Lower lobe of right lung (tissue), 2 donors: ENCODE data around the gene OLA1. TPM values are rescaled to one million over a fixed set of nuclear protein-coding genes. Genes with fewer than 3 reads are reported as not detected.
A peak's percentile ranks its signal among the peaks of the same experiment; 100 is the strongest.

Experiments
- ATAC-seq, 2 donors: fragments of 200-7000 bp; cut with Tn5 transposase; one replicate each; pipeline ENCODE4 v1.9.1; 2020 to 2022; ENCODE audit warnings: mild to moderate bottlenecking in 2 of 2, moderate library complexity in 2 of 2
- DNase-seq: peaks from one replicate; pipeline ENCODE4 v3.0.0-alpha.2; 2020
- H3K27ac ChIP-seq: fragments of 200-600 bp; one replicate; pipeline ENCODE4 v1.8.0; 2022
- H3K27me3 ChIP-seq: fragments of 200-600 bp; one replicate; pipeline ENCODE4 v1.8.0; 2022; ENCODE audit warnings: low read depth
- H3K36me3 ChIP-seq: fragments of 200-600 bp; one replicate; pipeline ENCODE4 v1.8.0; 2022; ENCODE audit warnings: mild to moderate bottlenecking
- H3K4me1 ChIP-seq: fragments of 200-600 bp; one replicate; pipeline ENCODE4 v1.8.0; 2022
- H3K4me3 ChIP-seq: fragments of 200-600 bp; one replicate; pipeline ENCODE4 v1.8.0; 2022; ENCODE audit warnings: mild to moderate bottlenecking
- H3K9me3 ChIP-seq: fragments of 200-600 bp; one replicate; pipeline ENCODE4 v1.8.0; 2022
- CTCF ChIP-seq: fragments of 200-600 bp; IDR thresholded peaks from one replicate; pipeline ENCODE4 v1.8.0; 2022; ENCODE audit warnings: antibody characterized with exemption, mild to moderate bottlenecking
- intact Hi-C: fragments of 100-400 bp; cut with DNase I; formaldehyde crosslinking; loops from one replicate; pipeline ENCODE4 v1.11.0; 2022
- total RNA-seq: library from RNA; stranded (reverse); fragmentation: NEBNext Ultra II Directional; extraction: Animal tissue kit (Norgen Biotek cat#: 25700); gene quantifications from one replicate; pipeline ENCODE4 v1.2.1, GENCODE V29; 2021
- donor health status: DM: no; HTN: yes; CAD: no; lungs with severe emphysema.

OLA1 gene
- total RNA-seq, 1 donor from 2014 or later: 49.8 TPM

- no peaks in the 10 kb centered on the region for H3K27me3 ChIP-seq
- TF ChIP-seq CTCF: no peak
- no peak overlapping the region for H3K4me3 ChIP-seq
- ATAC-seq (no peak), DNase-seq (no peak)
- H3K4me1 ChIP-seq: peaks cover 6% of the 10 kb centered on the region
- no peaks in the 10 kb centered on the region for H3K9me3 ChIP-seq
- intact Hi-C loops: no loop called here
- no peak overlapping the region for H3K27ac ChIP-seq
- no peaks in the 10 kb centered on the region for H3K36me3 ChIP-seq
These were observed 184.7 kb downstream of the OLA1 start for GRCh38 chr2:174063492-174064092.

DNA sequence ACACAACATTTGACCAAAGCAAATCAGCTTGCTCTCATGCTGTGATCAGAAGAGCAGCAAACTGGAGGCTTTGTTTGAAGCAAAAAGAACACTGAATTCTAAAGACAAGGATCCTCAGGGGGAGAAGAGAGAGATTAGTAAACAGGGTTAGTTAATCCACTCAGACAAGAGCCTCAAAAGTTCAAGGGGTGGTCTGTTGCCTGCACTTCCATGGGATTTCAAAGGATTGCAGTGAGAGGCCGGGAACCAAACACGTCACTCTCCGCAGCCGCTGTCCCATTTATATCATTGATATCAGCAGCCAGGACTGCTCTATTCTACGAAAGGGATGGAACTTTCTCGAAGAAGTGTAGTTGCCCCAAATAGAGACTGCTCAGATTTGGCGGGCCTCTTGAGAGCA is 185.4 kb downstream of the OLA1 start:
- H3K27ac ChIP-seq: no peak overlapping the region
- peaks cover 6% of the 10 kb centered on the region for H3K4me1 ChIP-seq
- intact Hi-C loops: no loop called here
- ATAC-seq (no peak), DNase-seq (no peak)
- H3K4me3 ChIP-seq: no peak overlapping the region
- TF ChIP-seq CTCF: no peak
- H3K9me3 ChIP-seq: no peaks in the 10 kb centered on the region
- no peaks in the 10 kb centered on the region for H3K36me3 ChIP-seq
- H3K27me3 ChIP-seq: no peaks in the 10 kb centered on the region

- Histone ChIP-seq H3K4me1 (peaks cover 6% of the 10 kb centered on the region), H3K27ac (no peak overlapping the region), H3K27me3 (no peaks in the 10 kb centered on the region), H3K4me3 (no peak overlapping the region), H3K36me3 (no peaks in the 10 kb centered on the region), H3K9me3 (no peaks in the 10 kb centered on the region)
- ATAC-seq (no peak), DNase-seq (no peak)
- intact Hi-C loops: no loop called here
- TF ChIP-seq CTCF: no peak
These were observed 188.5 kb downstream of the OLA1 start for GRCh38 chr2:174059884-174060244.

DNA sequence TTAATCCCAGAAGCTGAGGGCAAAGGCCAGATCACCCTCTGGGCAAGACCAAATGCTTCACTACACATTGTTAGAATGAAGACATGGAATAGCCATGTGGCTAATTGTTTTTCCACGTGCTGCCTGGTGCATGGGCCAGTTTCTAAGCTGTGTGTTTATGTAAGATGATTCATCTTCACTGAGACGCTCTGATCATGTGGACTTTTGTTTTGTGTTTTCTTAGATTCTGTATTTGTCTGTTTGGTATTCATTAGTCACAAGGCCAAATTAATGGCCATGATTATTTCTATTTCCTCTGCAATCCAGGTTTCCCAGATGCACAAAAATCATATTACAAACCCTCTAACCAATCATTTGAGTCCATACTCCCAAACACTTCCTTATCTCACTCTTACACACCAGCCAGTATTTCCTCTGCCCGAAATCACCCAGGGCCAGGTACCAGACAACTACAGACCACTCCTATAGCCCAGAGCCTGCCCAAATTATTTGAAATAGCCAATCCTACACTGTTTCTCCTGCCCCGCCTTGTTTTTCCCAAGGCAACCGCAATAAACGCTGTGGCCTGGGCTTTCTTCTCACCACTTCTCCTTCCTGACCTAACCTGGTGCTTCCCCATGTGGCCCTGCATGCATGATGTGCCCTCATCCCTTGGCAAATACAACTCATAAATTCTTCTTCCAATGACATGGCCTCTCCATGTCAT is 189.0 kb downstream of the OLA1 start:
- ATAC-seq (peak in 1 of 2 donors; percentile 39), DNase-seq (no peak)
- Histone ChIP-seq H3K4me3 (no peak overlapping the region), H3K36me3 (no peaks in the 10 kb centered on the region), H3K27me3 (no peaks in the 10 kb centered on the region), H3K27ac (no peak overlapping the region), H3K9me3 (no peaks in the 10 kb centered on the region), H3K4me1 (peaks cover 6% of the 10 kb centered on the region)
- no peak for TF ChIP-seq CTCF
- intact Hi-C loops: no loop called here

DNA sequence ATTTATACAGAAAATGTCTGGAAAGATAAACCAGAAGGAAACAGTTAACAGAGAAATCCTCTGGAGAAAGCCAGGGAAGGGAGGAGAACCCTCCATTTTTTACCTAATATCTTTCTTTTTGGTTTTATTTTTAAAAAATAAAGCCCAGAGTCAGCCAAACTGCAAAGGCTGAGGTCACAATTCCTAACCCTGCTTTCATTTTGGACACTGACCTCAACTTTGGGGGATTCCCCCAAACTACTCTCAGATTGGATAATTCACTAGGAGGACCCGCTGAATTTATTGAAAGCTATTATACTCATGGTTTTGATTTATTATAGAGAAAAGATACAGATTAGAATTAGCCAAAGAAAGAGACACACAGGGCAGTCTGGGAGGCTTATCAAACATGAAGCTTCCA is 189.9 kb downstream of the OLA1 start:
- no peaks in the 10 kb centered on the region for H3K36me3 ChIP-seq
- H3K9me3 ChIP-seq: no peaks in the 10 kb centered on the region
- intact Hi-C loops: no loop called here
- DNase-seq (no peak), ATAC-seq (no peak)
- H3K4me1 ChIP-seq: peaks cover 11% of the 10 kb centered on the region
- no peak for TF ChIP-seq CTCF
- no peak overlapping the region for H3K4me3 ChIP-seq
- H3K27me3 ChIP-seq: no peaks in the 10 kb centered on the region
- no peak overlapping the region for H3K27ac ChIP-seq
